Measurements from ENCODE around the gene CCDC197.

The CCDC197 gene

GRCh38 chr14:94051115-94051514 is 54.0 kb downstream of the CCDC197 start:
- CTCF ChIA-PET = interaction anchor here (0.6 to 3.3 kb wide), 10 partner anchors 9 to 131 kb away, joined by 3 to 16 read pairs (median 4); no protein-coding TSS in a partner anchor
- Histone ChIP-seq H3K9me3 (ENCODE audit: control extremely low read depth in 1 of 5, control insufficient read depth in 4 of 5, insufficient read depth in 2 of 5, low read depth in 1 of 5, low read length in 4 of 5) (no peaks in the 10 kb centered on the region), H3K4me1 (ENCODE audit: control extremely low read depth in 1 of 4, control insufficient read depth in 4 of 4, insufficient read depth in 4 of 4, low read length in 3 of 4) (no peaks in the 10 kb centered on the region), H3K27ac (ENCODE audit: insufficient read depth in 1 of 2, low read depth in 1 of 2, low read length in 2 of 2, poor library complexity in 1 of 2, severe bottlenecking in 2 of 2) (no peak overlapping the region), H3K36me3 (ENCODE audit: control insufficient read depth in 4 of 4, insufficient read depth in 4 of 4, low read length in 3 of 4) (peaks cover 21 to 94% (median 76%) of the 10 kb centered on the region in 4 experiments), H3K4me3 (ENCODE audit: control insufficient read depth in 1 of 7, extremely low read depth in 1 of 7, insufficient read depth in 4 of 7, low read depth in 2 of 7, low read length in 6 of 7) (no peak overlapping the region), H3K27me3 (replicated peaks in 2 of 5; ENCODE audit: control insufficient read depth in 4 of 5, insufficient read depth in 5 of 5, low read length in 4 of 5) (no peaks in the 10 kb centered on the region)
- POLR2A ChIA-PET = no interaction called here
- WGBS (ENCODE audit: insufficient coverage) = 100% methylated on average over 7 of the region's 9 CpGs
- peak in 1 of 3 donors; percentile 5 for DNase-seq

- H3K4me1 ChIP-seq (ENCODE audit: control extremely low read depth in 1 of 4, control insufficient read depth in 4 of 4, insufficient read depth in 4 of 4, low read length in 3 of 4) = no peaks in the 10 kb centered on the region
- H3K4me3 ChIP-seq (ENCODE audit: control insufficient read depth in 1 of 7, extremely low read depth in 1 of 7, insufficient read depth in 4 of 7, low read depth in 2 of 7, low read length in 6 of 7) = no peak overlapping the region
- POLR2A ChIA-PET = interaction anchor here (0.6 to 1.0 kb wide), 2 partner anchors 27 to 128 kb away, joined by 3 to 4 read pairs; no protein-coding TSS in a partner anchor
- no peak for DNase-seq
- H3K36me3 ChIP-seq (ENCODE audit: control insufficient read depth in 4 of 4, insufficient read depth in 4 of 4, low read length in 3 of 4) = peaks cover 24 to 96% (median 78%) of the 10 kb centered on the region in 4 experiments
- H3K27ac ChIP-seq (ENCODE audit: insufficient read depth in 1 of 2, low read depth in 1 of 2, low read length in 2 of 2, poor library complexity in 1 of 2, severe bottlenecking in 2 of 2) = no peak overlapping the region
- H3K27me3 ChIP-seq (replicated peaks in 2 of 5; ENCODE audit: control insufficient read depth in 4 of 5, insufficient read depth in 5 of 5, low read length in 4 of 5) = no peaks in the 10 kb centered on the region
- H3K9me3 ChIP-seq (ENCODE audit: control extremely low read depth in 1 of 5, control insufficient read depth in 4 of 5, insufficient read depth in 2 of 5, low read depth in 1 of 5, low read length in 4 of 5) = no peaks in the 10 kb centered on the region
- WGBS (ENCODE audit: insufficient coverage) = 90% methylated on average over 2 of the region's 3 CpGs
- CTCF ChIA-PET = interaction anchor here (0.7 to 3.9 kb wide), 9 partner anchors 9 to 128 kb away, joined by 3 to 16 read pairs (median 3); no protein-coding TSS in a partner anchor
These were observed 54.7 kb downstream of the CCDC197 start for GRCh38 chr14:94051779-94052178.

GRCh38 chr14:94052199-94052598 is 55.1 kb downstream of the CCDC197 start:
- ChIA-PET POLR2A (interaction anchor here (0.6 to 1.0 kb wide), 2 partner anchors 27 to 128 kb away, joined by 3 to 4 read pairs; no protein-coding TSS in a partner anchor), CTCF (interaction anchor here (0.7 to 3.9 kb wide), 7 partner anchors 9 to 128 kb away, joined by 3 to 16 read pairs (median 5); no protein-coding TSS in a partner anchor)
- Histone ChIP-seq H3K4me1 (ENCODE audit: control extremely low read depth in 1 of 4, control insufficient read depth in 4 of 4, insufficient read depth in 4 of 4, low read length in 3 of 4) (no peaks in the 10 kb centered on the region), H3K27me3 (replicated peaks in 2 of 5; ENCODE audit: control insufficient read depth in 4 of 5, insufficient read depth in 5 of 5, low read length in 4 of 5) (no peaks in the 10 kb centered on the region), H3K9me3 (ENCODE audit: control extremely low read depth in 1 of 5, control insufficient read depth in 4 of 5, insufficient read depth in 2 of 5, low read depth in 1 of 5, low read length in 4 of 5) (no peaks in the 10 kb centered on the region), H3K36me3 (ENCODE audit: control insufficient read depth in 4 of 4, insufficient read depth in 4 of 4, low read length in 3 of 4) (peaks cover 28 to 96% (median 79%) of the 10 kb centered on the region in 4 experiments), H3K4me3 (ENCODE audit: control insufficient read depth in 1 of 7, extremely low read depth in 1 of 7, insufficient read depth in 4 of 7, low read depth in 2 of 7, low read length in 6 of 7) (no peak overlapping the region), H3K27ac (ENCODE audit: insufficient read depth in 1 of 2, low read depth in 1 of 2, low read length in 2 of 2, poor library complexity in 1 of 2, severe bottlenecking in 2 of 2) (no peak overlapping the region)
- no peak for DNase-seq
- WGBS (ENCODE audit: insufficient coverage) = 100% methylated on average over 1 of the region's 1 CpG

GRCh38 chr14:94052662-94053061 is 55.6 kb downstream of the CCDC197 start:
- H3K9me3 ChIP-seq (ENCODE audit: control extremely low read depth in 1 of 5, control insufficient read depth in 4 of 5, insufficient read depth in 2 of 5, low read depth in 1 of 5, low read length in 4 of 5) = no peaks in the 10 kb centered on the region
- WGBS (ENCODE audit: insufficient coverage) = 95% methylated on average over 4 of the region's 4 CpGs
- ChIA-PET CTCF (interaction anchor here (1.2 to 3.9 kb wide), 4 partner anchors 10 to 85 kb away, joined by 3 to 15 read pairs (median 4); no protein-coding TSS in a partner anchor), POLR2A (interaction anchor here (1.0 kb wide), 1 partner anchor 27 kb away, joined by 4 read pairs; no protein-coding TSS in a partner anchor)
- H3K27ac ChIP-seq (ENCODE audit: insufficient read depth in 1 of 2, low read depth in 1 of 2, low read length in 2 of 2, poor library complexity in 1 of 2, severe bottlenecking in 2 of 2) = no peak overlapping the region
- peaks cover 26 to 96% (median 80%) of the 10 kb centered on the region in 4 experiments for H3K36me3 ChIP-seq (ENCODE audit: control insufficient read depth in 4 of 4, insufficient read depth in 4 of 4, low read length in 3 of 4)
- no peaks in the 10 kb centered on the region for H3K27me3 ChIP-seq (replicated peaks in 2 of 5; ENCODE audit: control insufficient read depth in 4 of 5, insufficient read depth in 5 of 5, low read length in 4 of 5)
- H3K4me1 ChIP-seq (ENCODE audit: control extremely low read depth in 1 of 4, control insufficient read depth in 4 of 4, insufficient read depth in 4 of 4, low read length in 3 of 4) = no peaks in the 10 kb centered on the region
- DNase-seq = no peak
- no peak overlapping the region for H3K4me3 ChIP-seq (ENCODE audit: control insufficient read depth in 1 of 7, extremely low read depth in 1 of 7, insufficient read depth in 4 of 7, low read depth in 2 of 7, low read length in 6 of 7)

- no peak overlapping the region for H3K27ac ChIP-seq (ENCODE audit: insufficient read depth in 1 of 2, low read depth in 1 of 2, low read length in 2 of 2, poor library complexity in 1 of 2, severe bottlenecking in 2 of 2)
- no peaks in the 10 kb centered on the region for H3K9me3 ChIP-seq (ENCODE audit: control extremely low read depth in 1 of 5, control insufficient read depth in 4 of 5, insufficient read depth in 2 of 5, low read depth in 1 of 5, low read length in 4 of 5)
- CTCF ChIA-PET = interaction anchor here (0.9 to 3.9 kb wide), 4 partner anchors 10 to 82 kb away, joined by 3 to 15 read pairs (median 4); no protein-coding TSS in a partner anchor
- no peak for DNase-seq
- POLR2A ChIA-PET = no interaction called here
- H3K4me3 ChIP-seq (ENCODE audit: control insufficient read depth in 1 of 7, extremely low read depth in 1 of 7, insufficient read depth in 4 of 7, low read depth in 2 of 7, low read length in 6 of 7) = no peak overlapping the region
- H3K4me1 ChIP-seq (ENCODE audit: control extremely low read depth in 1 of 4, control insufficient read depth in 4 of 4, insufficient read depth in 4 of 4, low read length in 3 of 4) = no peaks in the 10 kb centered on the region
- WGBS (ENCODE audit: insufficient coverage) = 100% methylated on average over 1 of the region's 1 CpG
- H3K36me3 ChIP-seq (ENCODE audit: control insufficient read depth in 4 of 4, insufficient read depth in 4 of 4, low read length in 3 of 4) = peaks cover 33 to 96% (median 77%) of the 10 kb centered on the region in 4 experiments
- no peaks in the 10 kb centered on the region for H3K27me3 ChIP-seq (replicated peaks in 2 of 5; ENCODE audit: control insufficient read depth in 4 of 5, insufficient read depth in 5 of 5, low read length in 4 of 5)
These were observed 57.3 kb downstream of the CCDC197 start for GRCh38 chr14:94054401-94054800.

- H3K4me3 ChIP-seq (ENCODE audit: control insufficient read depth in 1 of 7, extremely low read depth in 1 of 7, insufficient read depth in 4 of 7, low read depth in 2 of 7, low read length in 6 of 7) = no peak overlapping the region
- DNase-seq = no peak
- CTCF ChIA-PET = interaction anchor here (1.1 to 3.9 kb wide), 2 partner anchors 10 to 27 kb away, joined by 3 to 15 read pairs; no protein-coding TSS in a partner anchor
- 98% methylated on average over 6 of the region's 7 CpGs for WGBS (ENCODE audit: insufficient coverage)
- no peaks in the 10 kb centered on the region for H3K4me1 ChIP-seq (ENCODE audit: control extremely low read depth in 1 of 4, control insufficient read depth in 4 of 4, insufficient read depth in 4 of 4, low read length in 3 of 4)
- H3K27ac ChIP-seq (ENCODE audit: insufficient read depth in 1 of 2, low read depth in 1 of 2, low read length in 2 of 2, poor library complexity in 1 of 2, severe bottlenecking in 2 of 2) = no peak overlapping the region
- H3K9me3 ChIP-seq (ENCODE audit: control extremely low read depth in 1 of 5, control insufficient read depth in 4 of 5, insufficient read depth in 2 of 5, low read depth in 1 of 5, low read length in 4 of 5) = no peaks in the 10 kb centered on the region
- no peaks in the 10 kb centered on the region for H3K27me3 ChIP-seq (replicated peaks in 2 of 5; ENCODE audit: control insufficient read depth in 4 of 5, insufficient read depth in 5 of 5, low read length in 4 of 5)
- POLR2A ChIA-PET = no interaction called here
- peaks cover 38 to 96% (median 79%) of the 10 kb centered on the region in 4 experiments for H3K36me3 ChIP-seq (ENCODE audit: control insufficient read depth in 4 of 4, insufficient read depth in 4 of 4, low read length in 3 of 4)
These were observed 57.8 kb downstream of the CCDC197 start for GRCh38 chr14:94054936-94055335.

GRCh38 chr14:94056579-94057308 is 59.6 kb downstream of the CCDC197 start:
- H3K9me3 ChIP-seq (ENCODE audit: control extremely low read depth in 1 of 5, control insufficient read depth in 4 of 5, insufficient read depth in 2 of 5, low read depth in 1 of 5, low read length in 4 of 5) = no peaks in the 10 kb centered on the region
- POLR2A ChIA-PET = interaction anchor here (0.6 kb wide), 1 partner anchor 1330 kb away, joined by 3 read pairs; no protein-coding TSS in a partner anchor
- no peak overlapping the region for H3K27ac ChIP-seq (ENCODE audit: insufficient read depth in 1 of 2, low read depth in 1 of 2, low read length in 2 of 2, poor library complexity in 1 of 2, severe bottlenecking in 2 of 2)
- DNase-seq = no peak
- no peaks in the 10 kb centered on the region for H3K4me1 ChIP-seq (ENCODE audit: control extremely low read depth in 1 of 4, control insufficient read depth in 4 of 4, insufficient read depth in 4 of 4, low read length in 3 of 4)
- CTCF ChIA-PET = interaction anchor here (0.9 to 3.5 kb wide), 8 partner anchors 11 to 80 kb away, joined by 3 to 14 read pairs (median 3); no protein-coding TSS in a partner anchor
- H3K27me3 ChIP-seq (replicated peaks in 2 of 5; ENCODE audit: control insufficient read depth in 4 of 5, insufficient read depth in 5 of 5, low read length in 4 of 5) = no peaks in the 10 kb centered on the region
- H3K4me3 ChIP-seq (ENCODE audit: control insufficient read depth in 1 of 7, extremely low read depth in 1 of 7, insufficient read depth in 4 of 7, low read depth in 2 of 7, low read length in 6 of 7) = no peak overlapping the region
- 88% methylated on average over 5 of the region's 6 CpGs for WGBS (ENCODE audit: insufficient coverage)
- H3K36me3 ChIP-seq (ENCODE audit: control insufficient read depth in 4 of 4, insufficient read depth in 4 of 4, low read length in 3 of 4) = peaks cover 33 to 96% (median 80%) of the 10 kb centered on the region in 4 experiments

All from common myeloid progenitor, CD34-positive (primary cell).